ENCODE measurements around the gene GALNT16.

The GALNT16 gene

DNA sequence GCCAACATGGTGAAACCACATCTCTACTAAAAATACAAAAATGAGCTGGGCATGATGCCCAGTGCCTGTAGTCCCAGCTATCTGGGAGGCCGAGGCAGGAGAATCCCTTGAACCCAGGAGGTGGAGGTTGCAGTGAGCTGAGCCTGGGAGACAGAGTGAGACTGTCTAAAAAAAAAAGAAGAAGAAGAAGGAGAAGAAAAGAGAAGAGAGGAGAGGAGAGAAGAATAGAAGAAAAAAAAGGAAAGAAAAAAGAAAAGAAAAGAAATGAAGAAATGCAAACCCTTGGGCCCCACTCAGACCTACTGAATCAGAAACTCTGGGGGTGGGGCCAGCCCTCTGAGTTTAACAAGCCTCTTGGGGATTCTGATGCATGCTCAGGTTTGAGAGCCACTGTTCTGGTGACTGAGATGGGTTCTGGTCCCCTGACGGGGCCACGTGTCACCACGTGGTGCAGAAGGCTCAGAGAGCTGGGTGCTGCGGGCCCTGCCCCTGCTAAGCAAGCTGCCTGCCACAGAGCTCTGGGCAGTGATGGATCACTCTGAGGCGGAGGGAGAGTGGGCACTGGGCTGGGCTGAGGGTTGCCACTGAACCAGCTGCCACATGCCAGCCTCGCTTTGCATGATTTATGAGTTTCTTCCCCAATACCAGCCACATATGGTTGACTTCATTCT, 100.6 kb downstream of the GALNT16 start:
- Histone ChIP-seq H3K4me1 (ENCODE audit: control insufficient read depth, low read length) (peaks cover 7% of the 10 kb centered on the region), H3F3A (ENCODE audit: control insufficient read depth, insufficient read depth) (peaks cover 2% of the 10 kb centered on the region; the same call in 1 of the 2 replicates), H3K4me3 (ENCODE audit: low read length) (no peak overlapping the region), H3K79me2 (ENCODE audit: control insufficient read depth, low read length) (no peaks in the 10 kb centered on the region), H3K27ac (ENCODE audit: low read depth, low read length) (no peak overlapping the region), H3K36me3 (ENCODE audit: control insufficient read depth, low read length) (no peaks in the 10 kb centered on the region), H4K20me1 (ENCODE audit: control insufficient read depth, insufficient read depth, low read depth, low read length) (no peaks in the 10 kb centered on the region), H3K9me3 (ENCODE audit: control insufficient read depth, insufficient read depth, low read length) (no peaks in the 10 kb centered on the region), H3K27me3 (ENCODE audit: control insufficient read depth, low read length) (peaks cover 24% of the 10 kb centered on the region), H3K9me2 (replicated peaks; ENCODE audit: control insufficient read depth, low read length) (no peaks in the 10 kb centered on the region), H3K4me2 (ENCODE audit: low read length) (no peak overlapping the region)
- TF ChIP-seq, protein P1, sequence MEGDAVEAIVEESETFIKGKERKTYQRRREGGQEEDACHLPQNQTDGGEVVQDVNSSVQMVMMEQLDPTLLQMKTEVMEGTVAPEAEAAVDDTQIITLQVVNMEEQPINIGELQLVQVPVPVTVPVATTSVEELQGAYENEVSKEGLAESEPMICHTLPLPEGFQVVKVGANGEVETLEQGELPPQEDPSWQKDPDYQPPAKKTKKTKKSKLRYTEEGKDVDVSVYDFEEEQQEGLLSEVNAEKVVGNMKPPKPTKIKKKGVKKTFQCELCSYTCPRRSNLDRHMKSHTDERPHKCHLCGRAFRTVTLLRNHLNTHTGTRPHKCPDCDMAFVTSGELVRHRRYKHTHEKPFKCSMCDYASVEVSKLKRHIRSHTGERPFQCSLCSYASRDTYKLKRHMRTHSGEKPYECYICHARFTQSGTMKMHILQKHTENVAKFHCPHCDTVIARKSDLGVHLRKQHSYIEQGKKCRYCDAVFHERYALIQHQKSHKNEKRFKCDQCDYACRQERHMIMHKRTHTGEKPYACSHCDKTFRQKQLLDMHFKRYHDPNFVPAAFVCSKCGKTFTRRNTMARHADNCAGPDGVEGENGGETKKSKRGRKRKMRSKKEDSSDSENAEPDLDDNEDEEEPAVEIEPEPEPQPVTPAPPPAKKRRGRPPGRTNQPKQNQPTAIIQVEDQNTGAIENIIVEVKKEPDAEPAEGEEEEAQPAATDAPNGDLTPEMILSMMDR (IDR thresholded peaks at IDR 0.05; ENCODE audit: low read depth, low read length, poor library complexity, severe bottlenecking) = no peak
- TF ChIP-seq EZH2phosphoT487 (IDR thresholded peaks at IDR 0.05; ENCODE audit: borderline replicate concordance, low read length) = no peak

DNA sequence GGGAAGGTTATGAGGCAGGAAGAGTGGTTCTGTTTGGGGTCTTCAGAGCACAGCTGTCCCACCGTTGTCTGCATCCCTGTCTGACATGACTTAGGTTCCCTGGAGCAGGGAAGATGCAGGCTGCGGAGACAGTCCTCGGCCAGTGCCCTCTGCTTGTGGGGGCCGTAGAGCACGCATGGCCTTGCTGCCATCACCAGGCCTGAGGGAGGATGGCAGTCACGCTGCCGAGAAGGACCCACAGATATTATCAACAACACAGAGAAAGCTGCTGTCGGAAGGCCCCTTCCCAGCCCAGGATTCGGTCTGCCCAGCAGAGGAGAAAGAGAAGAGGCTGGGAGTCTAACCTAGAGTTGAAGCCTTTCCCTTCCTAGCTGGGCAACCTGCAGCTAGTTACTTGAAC, 103.1 kb downstream of the GALNT16 start:
- H3K79me2 ChIP-seq (ENCODE audit: control insufficient read depth, low read length) = no peaks in the 10 kb centered on the region
- H3K27me3 ChIP-seq (ENCODE audit: control insufficient read depth, low read length) = peaks cover 20% of the 10 kb centered on the region
- no peak overlapping the region for H3K4me3 ChIP-seq (ENCODE audit: low read length)
- H3K9me3 ChIP-seq (ENCODE audit: control insufficient read depth, insufficient read depth, low read length) = no peaks in the 10 kb centered on the region
- peaks cover 2% of the 10 kb centered on the region; the same call in 1 of the 2 replicates for H3F3A ChIP-seq (ENCODE audit: control insufficient read depth, insufficient read depth)
- TF ChIP-seq EZH2phosphoT487 (IDR thresholded peaks at IDR 0.05; ENCODE audit: borderline replicate concordance, low read length) = no peak
- TF ChIP-seq, protein P1 (IDR thresholded peaks at IDR 0.05; ENCODE audit: low read depth, low read length, poor library complexity, severe bottlenecking) = peak; percentile 28
- no peak overlapping the region for H3K27ac ChIP-seq (ENCODE audit: low read depth, low read length)
- H3K4me2 ChIP-seq (ENCODE audit: low read length) = no peak overlapping the region
- H3K36me3 ChIP-seq (ENCODE audit: control insufficient read depth, low read length) = no peaks in the 10 kb centered on the region
- H3K9me2 ChIP-seq (replicated peaks; ENCODE audit: control insufficient read depth, low read length) = no peaks in the 10 kb centered on the region
- no peaks in the 10 kb centered on the region for H4K20me1 ChIP-seq (ENCODE audit: control insufficient read depth, insufficient read depth, low read depth, low read length)
- peaks cover 7% of the 10 kb centered on the region for H3K4me1 ChIP-seq (ENCODE audit: control insufficient read depth, low read length)

DNA sequence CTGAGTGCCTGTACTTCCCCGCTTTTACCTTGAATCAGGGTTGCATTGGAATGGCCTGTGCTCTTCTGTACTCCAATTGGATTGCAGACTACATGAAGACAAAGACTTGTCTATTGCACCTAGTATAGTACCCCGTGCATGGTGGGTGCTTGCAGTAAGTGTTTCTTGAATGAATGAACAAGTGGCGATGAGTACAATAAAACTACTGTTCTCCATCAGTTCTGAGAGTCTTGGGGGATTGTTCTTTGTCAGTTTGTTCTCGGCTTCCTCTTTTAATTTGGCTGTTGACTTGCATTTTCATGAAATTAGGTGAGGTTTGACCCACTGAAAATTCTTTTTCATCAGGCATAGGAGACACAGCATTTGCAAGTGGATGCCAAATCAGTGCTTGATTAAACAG, 104.0 kb downstream of the GALNT16 start:
- TF ChIP-seq EZH2phosphoT487 (IDR thresholded peaks at IDR 0.05; ENCODE audit: borderline replicate concordance, low read length) = no peak
- TF ChIP-seq, protein P1 (IDR thresholded peaks at IDR 0.05; ENCODE audit: low read depth, low read length, poor library complexity, severe bottlenecking) = no peak
- Histone ChIP-seq H3F3A (ENCODE audit: control insufficient read depth, insufficient read depth) (peaks cover 2% of the 10 kb centered on the region; the same call in 1 of the 2 replicates), H3K36me3 (ENCODE audit: control insufficient read depth, low read length) (no peaks in the 10 kb centered on the region), H3K4me3 (ENCODE audit: low read length) (no peak overlapping the region), H3K9me3 (ENCODE audit: control insufficient read depth, insufficient read depth, low read length) (no peaks in the 10 kb centered on the region), H3K4me1 (ENCODE audit: control insufficient read depth, low read length) (peaks cover 7% of the 10 kb centered on the region), H3K27me3 (ENCODE audit: control insufficient read depth, low read length) (peaks cover 17% of the 10 kb centered on the region), H3K9me2 (replicated peaks; ENCODE audit: control insufficient read depth, low read length) (no peaks in the 10 kb centered on the region), H3K79me2 (ENCODE audit: control insufficient read depth, low read length) (no peaks in the 10 kb centered on the region), H3K4me2 (ENCODE audit: low read length) (no peak overlapping the region), H4K20me1 (ENCODE audit: control insufficient read depth, insufficient read depth, low read depth, low read length) (no peaks in the 10 kb centered on the region), H3K27ac (ENCODE audit: low read depth, low read length) (no peak overlapping the region)

Data from DOHH2 (cell line).